Epidermal melanocyte (primary cell): ENCODE measurements around the gene FAF1.
A peak's percentile ranks its signal among the peaks of the same experiment; 100 is the strongest.

Experiments
- DNase-seq: peaks from one replicate; pipeline ENCODE4 v3.0.0; 2011; ENCODE audit warnings: low spot score; ENCODE audit not compliant: insufficient read length

The FAF1 gene

GRCh38 chr1:50978144-50978851, 18.2 kb upstream of the FAF1 start:
- no peak for DNase-seq

- no peak for DNase-seq
Measured at GRCh38 chr1:50977575-50978143, 17.6 kb upstream of the FAF1 start.

DNA sequence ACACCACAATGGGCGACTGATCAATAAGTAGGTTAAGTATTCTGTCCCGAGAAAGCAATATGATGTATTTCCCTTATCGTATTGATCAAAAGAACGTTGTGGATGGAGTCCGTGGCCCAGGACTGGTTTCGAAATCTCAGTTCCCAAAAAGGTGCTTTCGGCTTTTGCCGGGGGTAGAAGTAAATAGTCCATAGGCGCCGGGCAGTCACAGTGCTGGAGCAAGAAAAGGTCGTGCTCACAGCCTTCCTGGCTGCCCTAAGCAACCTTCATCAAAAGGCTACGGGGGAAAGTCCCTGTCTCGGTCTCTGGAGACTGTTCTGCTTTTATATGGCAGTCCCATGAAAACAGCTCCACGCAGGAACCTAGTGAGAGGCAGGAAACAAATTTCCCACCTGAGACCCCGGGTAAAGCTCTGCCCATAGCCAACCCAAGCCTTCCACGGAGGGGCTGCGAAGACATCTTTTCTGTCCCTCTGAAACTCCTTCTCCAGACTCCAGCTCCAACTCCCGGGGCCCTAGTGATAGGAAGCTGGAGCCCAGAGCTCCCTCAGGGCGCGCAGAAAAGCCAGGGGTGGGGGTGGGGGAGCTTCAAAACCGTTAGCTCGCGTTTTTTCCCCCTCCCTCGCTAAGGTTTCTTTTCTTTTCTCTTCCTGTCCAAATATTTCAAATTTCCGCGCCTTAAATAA, 17.0 kb upstream of the FAF1 start:
- no peak for DNase-seq

- no peak for DNase-seq
Measured at GRCh38 chr1:50976111-50976889, 16.2 kb upstream of the FAF1 start.

GRCh38 chr1:50975436-50975835, 15.4 kb upstream of the FAF1 start:
- DNase-seq, result no peak

DNA sequence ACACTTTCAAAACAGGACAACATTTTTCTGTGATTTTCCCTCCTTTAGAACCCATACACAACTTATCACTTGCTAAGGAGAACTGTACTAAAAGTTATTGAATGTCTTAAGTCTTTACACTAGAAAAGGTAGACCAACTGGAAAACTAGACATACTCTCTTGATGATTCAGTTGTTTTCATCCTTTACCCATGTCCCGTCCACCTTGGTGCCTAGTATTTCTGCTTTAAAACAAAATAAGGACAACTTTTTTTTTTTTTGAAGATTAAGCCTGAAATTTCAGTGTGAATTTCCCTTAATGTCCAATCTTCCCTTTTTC, 14.5 kb upstream of the FAF1 start:
- DNase-seq, result no peak

GRCh38 chr1:50973875-50974617, 14.0 kb upstream of the FAF1 start:
- no peak for DNase-seq

DNA sequence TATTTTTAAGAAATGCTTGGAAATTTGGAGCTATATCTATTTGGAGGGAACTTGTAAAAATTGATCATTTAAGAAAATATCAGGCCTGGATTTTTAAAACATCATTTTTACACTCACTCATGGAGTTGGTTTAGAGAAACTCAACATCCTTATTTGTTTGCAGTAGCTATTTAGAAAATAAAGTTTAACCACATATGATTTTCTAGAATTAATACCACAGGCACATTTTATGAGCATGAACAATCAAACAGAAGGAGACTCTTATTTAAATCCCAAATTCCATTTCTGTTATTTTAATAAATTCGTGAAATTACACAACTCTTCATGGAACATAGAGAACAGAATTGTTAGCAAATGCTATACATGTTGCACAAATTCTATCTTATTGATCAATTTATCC, 13.2 kb upstream of the FAF1 start:
- DNase-seq, result no peak

- DNase-seq, result no peak
Measured at GRCh38 chr1:50972766-50973165, 12.7 kb upstream of the FAF1 start.

GRCh38 chr1:50971748-50972305, 11.8 kb upstream of the FAF1 start:
- DNase-seq, result no peak

- DNase-seq, result no peak
Measured at GRCh38 chr1:50970931-50971582, 11.0 kb upstream of the FAF1 start.

GRCh38 chr1:50970509-50970887, 10.4 kb upstream of the FAF1 start:
- DNase-seq, result no peak

DNA sequence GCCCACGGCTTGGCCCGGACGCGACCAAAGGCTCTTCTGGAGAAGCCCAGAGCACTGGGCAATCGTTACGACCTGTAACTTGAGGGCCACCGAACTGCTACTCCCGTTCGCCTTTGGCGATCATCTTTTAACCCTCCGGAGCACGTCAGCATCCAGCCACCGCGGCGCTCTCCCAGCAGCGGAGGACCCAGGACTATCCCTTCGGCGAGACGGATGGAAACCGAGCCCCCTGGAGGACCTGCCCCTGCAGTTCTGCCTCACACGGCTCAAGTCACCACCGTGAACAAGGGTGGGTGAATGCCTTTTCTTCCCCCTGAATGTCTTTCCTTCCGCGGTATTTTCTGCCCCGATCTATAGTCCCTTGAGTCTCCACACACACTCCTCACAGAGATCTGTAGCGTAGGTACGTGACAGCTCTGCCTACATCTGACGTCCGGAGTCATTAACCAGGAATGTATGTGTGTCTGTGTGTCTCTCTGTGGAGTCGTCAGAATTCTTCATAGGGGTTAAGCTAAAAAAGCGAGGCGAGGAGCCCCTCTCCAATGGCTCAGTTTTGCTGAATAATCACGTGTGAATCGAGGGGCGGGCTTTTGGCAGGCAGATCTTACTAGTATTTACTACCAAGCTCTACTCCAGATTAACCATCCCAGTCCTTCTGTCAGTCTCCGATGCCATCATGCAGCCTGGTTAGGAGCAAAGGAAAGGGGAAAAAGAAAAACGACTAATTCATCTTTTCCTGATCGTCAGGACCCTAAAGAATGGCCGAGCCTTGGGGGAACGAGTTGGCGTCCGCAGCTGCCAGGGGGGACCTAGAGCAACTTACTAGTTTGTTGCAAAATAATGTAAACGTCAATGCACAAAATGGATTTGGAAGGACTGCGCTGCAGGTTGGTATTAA, 9.8 kb upstream of the FAF1 start, which contains the start of gene CDKN2C:
CDKN2C (plus strand) TSS at position 635 of the 898 bp plus-strand sequence; CDS start at position 759, 124 bp downstream.
- peak; percentile 63 for DNase-seq

DNA sequence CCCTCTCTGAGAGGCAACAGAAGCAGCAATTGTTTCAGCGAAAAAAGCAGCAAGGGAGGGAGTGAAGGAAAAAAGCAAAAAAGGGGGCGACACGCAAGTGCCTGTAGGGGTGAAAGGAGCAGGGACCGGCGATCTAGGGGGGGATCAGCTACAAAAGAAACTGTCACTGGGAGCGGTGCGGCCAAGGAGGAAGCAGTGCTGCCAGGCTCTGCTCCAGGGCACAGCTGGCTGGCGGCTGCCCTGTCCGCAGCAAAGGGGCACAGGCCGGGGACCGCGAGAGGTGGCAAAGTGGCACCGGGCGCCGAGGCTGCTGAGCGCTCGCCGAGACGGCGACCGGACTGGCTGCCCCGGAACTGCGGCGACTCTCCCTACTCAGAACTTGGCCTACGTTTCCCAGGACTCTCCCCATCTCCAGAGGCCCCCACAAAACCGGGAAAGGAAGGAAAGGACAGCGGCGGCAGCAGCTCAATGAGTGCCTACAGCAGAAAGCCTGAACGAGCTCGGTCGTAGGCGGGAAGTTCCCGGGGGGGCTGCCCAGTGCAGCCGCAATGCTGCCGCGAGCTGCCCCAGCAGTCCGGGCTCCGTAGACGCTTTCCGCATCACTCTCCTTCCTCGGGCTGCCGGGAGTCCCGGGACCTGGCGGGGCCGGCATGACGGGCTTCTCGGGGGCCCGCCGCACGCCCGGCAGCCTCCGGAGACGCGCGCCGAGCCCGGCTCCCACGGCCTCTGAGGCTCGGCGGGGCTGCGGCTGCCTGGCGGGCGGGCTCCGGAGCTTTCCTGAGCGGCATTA, 8.9 kb upstream of the FAF1 start:
- no peak for DNase-seq

GRCh38 chr1:50968158-50968820, 8.2 kb upstream of the FAF1 start:
- peak; percentile 85 for DNase-seq

DNA sequence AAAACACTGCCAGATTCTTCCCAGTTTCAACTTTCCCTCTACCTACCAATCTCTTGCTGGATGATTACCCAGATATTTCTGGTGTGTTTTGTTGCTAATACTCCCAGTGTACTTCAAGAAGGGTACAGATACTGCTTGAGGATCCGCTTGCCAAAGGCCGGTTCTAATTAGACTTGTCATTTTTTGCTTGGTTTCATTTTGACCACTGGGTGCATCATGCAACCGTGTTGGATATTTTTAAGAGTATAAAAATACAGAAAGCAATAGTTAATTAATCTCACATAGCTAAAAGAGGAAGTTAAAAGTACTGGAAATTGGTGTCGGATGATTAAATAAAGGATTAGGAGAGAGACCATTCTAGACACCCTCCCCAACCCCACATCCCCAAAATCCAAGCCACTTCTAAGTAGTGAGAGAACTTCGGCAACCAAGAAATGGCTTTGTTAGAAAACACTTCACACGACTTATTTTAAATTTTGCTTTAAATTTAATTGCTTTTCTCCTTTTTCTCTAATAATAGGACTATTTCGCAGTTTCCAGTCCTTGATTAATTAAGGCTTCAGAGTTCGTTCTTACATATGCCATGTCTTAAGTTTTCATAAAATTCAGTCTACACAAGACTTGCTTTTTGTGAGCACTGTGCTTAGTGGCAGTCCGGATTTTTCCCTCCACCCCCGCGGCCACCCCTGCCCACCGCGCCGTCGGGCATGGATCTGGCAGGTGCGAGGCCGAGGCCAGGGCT, 7.5 kb upstream of the FAF1 start:
- no peak for DNase-seq

- no peak for DNase-seq
Measured at GRCh38 chr1:50966991-50967390, 6.9 kb upstream of the FAF1 start.
